ENCODE data around the gene AK9.

AK9 gene

DNA sequence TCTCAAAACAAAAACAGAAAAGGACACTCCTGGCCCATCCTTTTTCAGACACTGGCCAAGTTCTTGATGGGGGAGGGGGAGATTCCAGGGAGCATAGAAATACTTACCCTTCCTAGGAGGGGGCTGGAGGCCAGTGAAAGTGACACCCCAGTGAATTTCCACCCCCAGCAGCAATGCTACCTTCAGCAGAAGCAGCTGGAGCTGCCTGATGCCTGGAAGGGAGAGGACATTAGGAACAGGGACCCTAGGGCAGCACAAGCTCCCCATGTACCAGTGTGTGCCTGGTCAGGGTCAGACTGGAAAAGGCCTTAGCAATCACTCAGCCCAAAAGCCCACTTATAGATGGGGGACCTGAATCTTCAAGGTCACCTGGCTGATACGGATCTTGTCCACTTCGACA, 237.8 kb downstream of the AK9 start:
- no peak overlapping the region for H3K4me3 ChIP-seq (ENCODE audit: low read depth, low read length)
- TF ChIP-seq, protein P1, sequence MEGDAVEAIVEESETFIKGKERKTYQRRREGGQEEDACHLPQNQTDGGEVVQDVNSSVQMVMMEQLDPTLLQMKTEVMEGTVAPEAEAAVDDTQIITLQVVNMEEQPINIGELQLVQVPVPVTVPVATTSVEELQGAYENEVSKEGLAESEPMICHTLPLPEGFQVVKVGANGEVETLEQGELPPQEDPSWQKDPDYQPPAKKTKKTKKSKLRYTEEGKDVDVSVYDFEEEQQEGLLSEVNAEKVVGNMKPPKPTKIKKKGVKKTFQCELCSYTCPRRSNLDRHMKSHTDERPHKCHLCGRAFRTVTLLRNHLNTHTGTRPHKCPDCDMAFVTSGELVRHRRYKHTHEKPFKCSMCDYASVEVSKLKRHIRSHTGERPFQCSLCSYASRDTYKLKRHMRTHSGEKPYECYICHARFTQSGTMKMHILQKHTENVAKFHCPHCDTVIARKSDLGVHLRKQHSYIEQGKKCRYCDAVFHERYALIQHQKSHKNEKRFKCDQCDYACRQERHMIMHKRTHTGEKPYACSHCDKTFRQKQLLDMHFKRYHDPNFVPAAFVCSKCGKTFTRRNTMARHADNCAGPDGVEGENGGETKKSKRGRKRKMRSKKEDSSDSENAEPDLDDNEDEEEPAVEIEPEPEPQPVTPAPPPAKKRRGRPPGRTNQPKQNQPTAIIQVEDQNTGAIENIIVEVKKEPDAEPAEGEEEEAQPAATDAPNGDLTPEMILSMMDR (IDR thresholded peaks at IDR 0.05; ENCODE audit: insufficient read depth, low read depth, low read length, missing control alignments) = no peak
- DNase-seq (ENCODE audit: low read depth) = no peak

DNA sequence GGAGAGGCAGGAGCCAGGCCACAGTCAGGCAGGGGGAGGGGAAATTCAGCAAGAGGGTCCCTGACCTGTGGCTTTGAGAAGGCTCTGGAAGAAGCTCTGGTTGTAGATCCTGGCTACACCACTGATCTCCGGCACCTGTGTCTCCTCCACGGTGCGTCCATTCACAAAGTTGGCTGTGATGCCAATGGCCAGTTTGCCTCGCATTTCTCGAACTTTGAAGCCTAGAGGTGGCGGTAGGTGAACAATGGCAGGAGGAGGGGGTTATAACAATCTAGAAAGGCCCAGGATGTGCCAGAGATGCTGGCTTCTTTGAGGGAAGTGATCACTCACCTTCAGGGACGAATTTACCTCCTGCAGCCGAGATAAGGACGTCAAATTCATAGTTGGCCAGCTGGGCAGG, 238.8 kb downstream of the AK9 start:
- TF ChIP-seq, protein P1 (IDR thresholded peaks at IDR 0.05; ENCODE audit: insufficient read depth, low read depth, low read length, missing control alignments) = no peak
- DNase-seq (ENCODE audit: low read depth) = no peak
- H3K4me3 ChIP-seq (ENCODE audit: low read depth, low read length) = no peak overlapping the region

DNA sequence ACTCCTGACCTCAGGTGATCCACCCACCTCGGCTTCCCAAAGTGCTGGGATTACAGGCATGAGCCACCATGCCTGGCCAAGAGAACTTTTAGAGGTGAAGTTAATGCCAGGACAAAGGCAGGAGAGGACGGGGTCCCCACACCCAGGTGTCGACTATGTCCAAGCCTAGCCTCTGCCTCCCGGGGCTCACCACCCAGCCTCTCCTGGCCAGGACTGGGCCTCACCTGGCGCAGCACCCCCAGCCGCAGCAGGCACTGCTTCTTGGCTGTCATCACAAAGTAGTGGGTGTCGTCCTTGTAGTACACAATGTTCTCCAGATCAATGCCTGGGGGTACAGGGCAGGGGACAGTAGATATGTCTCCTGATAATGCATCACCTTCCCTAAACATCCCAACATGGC, 239.6 kb downstream of the AK9 start:
- H3K4me3 ChIP-seq (ENCODE audit: low read depth, low read length) = no peak overlapping the region
- TF ChIP-seq, protein P1 (IDR thresholded peaks at IDR 0.05; ENCODE audit: insufficient read depth, low read depth, low read length, missing control alignments) = no peak
- DNase-seq (ENCODE audit: low read depth) = no peak

DNA sequence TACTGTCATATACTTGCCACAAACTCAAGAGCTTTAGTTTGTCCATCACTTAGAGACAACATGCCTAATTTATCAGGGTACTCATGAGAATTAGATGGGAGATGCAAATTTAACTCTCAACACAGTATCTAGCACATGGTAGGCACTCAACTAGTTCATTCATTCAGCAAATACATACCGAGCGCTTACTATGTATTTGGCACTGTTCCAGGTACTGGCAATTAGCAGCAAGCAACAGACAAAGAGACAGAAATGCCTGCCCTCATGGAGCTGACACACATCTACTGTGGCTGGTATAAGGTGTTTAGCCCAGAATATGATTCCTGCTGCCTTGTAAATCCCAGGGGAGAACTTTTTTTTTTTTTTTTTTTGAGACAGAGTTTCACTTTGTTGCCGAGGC, 240.2 kb downstream of the AK9 start:
- DNase-seq (ENCODE audit: low read depth) = no peak
- TF ChIP-seq, protein P1 (IDR thresholded peaks at IDR 0.05; ENCODE audit: insufficient read depth, low read depth, low read length, missing control alignments) = no peak
- H3K4me3 ChIP-seq (ENCODE audit: low read depth, low read length) = no peak overlapping the region

DNA sequence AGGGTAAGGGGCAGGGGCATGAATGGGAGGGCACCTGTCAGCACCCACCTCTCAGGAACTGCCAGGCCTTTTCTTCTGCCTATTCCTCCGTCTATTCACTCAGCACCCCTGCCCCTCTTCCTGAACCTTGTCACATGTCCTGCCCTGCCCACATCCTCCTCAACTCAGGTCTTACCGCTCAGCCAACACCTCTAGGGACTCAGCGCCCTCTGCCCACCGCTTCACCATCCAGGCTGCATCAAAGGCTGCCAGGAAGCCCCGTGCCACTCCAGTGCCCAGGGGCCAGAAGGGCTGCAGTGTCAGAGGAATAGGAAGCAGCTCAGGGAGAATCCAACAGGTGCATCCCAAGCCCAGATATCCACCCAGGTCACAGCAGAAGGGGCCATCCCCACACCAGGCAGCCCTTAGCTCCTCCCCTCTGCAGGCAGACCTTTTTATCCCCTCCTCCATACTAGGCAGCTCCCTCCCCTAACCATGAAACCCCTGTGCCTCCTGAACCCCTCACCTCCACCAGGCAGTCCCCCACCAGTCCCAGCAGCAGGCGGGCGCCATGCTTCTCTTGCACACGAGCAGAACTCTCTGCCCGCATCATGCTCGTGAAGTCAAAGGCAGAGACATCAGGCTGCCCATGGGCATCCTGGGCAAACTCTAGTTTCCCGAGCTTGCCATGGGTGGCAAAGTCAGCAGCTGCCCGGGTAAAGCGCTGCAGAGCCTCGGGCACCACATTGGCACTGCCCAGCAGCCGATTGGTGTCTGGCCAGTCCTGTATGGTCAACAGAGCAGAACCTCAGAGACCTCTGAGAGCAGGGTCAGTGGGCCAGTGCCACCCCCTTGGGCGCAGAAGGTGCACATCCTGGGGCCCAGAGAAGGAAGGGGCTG, 241.0 kb downstream of the AK9 start:
- TF ChIP-seq, protein P1 (IDR thresholded peaks at IDR 0.05; ENCODE audit: insufficient read depth, low read depth, low read length, missing control alignments) = no peak
- DNase-seq (ENCODE audit: low read depth) = no peak
- H3K4me3 ChIP-seq (ENCODE audit: low read depth, low read length) = no peak overlapping the region

DNA sequence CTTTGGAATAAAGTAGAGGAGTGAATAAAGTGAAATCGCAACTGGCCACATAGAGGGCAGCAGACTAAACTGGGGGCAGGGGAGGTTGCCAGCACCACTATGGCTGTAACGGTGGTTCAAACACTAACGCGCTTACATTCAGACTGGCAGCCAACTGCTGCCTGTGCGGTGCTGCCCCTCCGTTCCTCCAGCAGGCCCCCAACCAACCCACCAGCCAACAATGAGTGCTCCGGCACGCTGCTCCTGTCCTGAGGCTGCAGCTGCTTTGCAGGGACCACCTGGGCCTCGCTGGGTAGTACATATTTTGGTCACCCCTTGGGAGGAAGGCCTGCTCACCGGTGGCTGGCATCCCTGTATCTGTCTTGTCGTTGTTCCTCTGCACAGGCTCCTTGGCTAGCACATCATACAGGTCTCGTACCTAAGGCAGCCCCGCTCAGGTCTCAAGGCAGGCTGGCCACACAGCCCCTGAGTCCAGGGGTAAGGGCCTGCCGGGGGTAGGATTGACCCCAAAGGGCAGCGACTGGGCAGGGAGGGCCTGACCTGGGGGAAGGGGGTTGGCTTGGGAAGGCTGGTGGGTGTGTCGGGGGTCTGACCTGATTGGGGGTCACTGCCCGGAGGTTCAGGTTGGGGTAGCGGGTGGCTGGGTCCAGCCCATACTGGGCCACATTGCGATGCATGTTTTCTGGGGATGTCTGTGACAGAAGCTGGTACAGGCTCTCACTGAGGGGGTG, 241.8 kb downstream of the AK9 start:
- no peak for DNase-seq (ENCODE audit: low read depth)
- TF ChIP-seq, protein P1 (IDR thresholded peaks at IDR 0.05; ENCODE audit: insufficient read depth, low read depth, low read length, missing control alignments) = no peak
- H3K4me3 ChIP-seq (ENCODE audit: low read depth, low read length) = no peak overlapping the region

All from GM12865 (cell line).